ENCODE measurements around the gene ESR2. TPM values are rescaled to one million over a fixed set of nuclear protein-coding genes. Genes with fewer than 3 reads are reported as not detected.
"Not testable (repeated sequence)": the region's sequence is repeated elsewhere in the genome, so short reads cannot be mapped to it uniquely, and the experiment has no call there.

Gene ESR2
- total RNA-seq, 1 donor from 2014 or later: 2.2 TPM

GRCh38 chr14:64119980-64120379, 174.2 kb downstream of the ESR2 start:
- H3K4me1 ChIP-seq: no peaks in the 10 kb centered on the region
- intact Hi-C loops (cut with DNase I): no loop called here
- H3K27me3 ChIP-seq: no peaks in the 10 kb centered on the region

GRCh38 chr14:64119500-64119899, 174.7 kb downstream of the ESR2 start:
- intact Hi-C loops (cut with DNase I): no loop called here
- no peaks in the 10 kb centered on the region for H3K27me3 ChIP-seq
- H3K4me3 ChIP-seq: no peak overlapping the region
- no peak for TF ChIP-seq POLR2AphosphoS5 (IDR thresholded peaks at IDR 0.05; ENCODE audit: insufficient read depth in 1 of 2, low read depth in 1 of 2)
- TF ChIP-seq POLR2A (IDR thresholded peaks at IDR 0.05): no peak
- TF ChIP-seq CTCF (IDR thresholded peaks at IDR 0.05): no peak
- H3K36me3 ChIP-seq: peaks cover 0 to 39% of the 10 kb centered on the region in 2 donors
- no peaks in the 10 kb centered on the region for H3K9me3 ChIP-seq
- H3K4me1 ChIP-seq: no peaks in the 10 kb centered on the region
- no peak for DNase-seq (ENCODE audit: extremely low spot score in 2 of 2)
- H3K27ac ChIP-seq: no peak overlapping the region

More at GRCh38 chr14:64119980-64120379, 174.2 kb downstream of the ESR2 start:
- TF ChIP-seq CTCF (IDR thresholded peaks at IDR 0.05) (no peak), POLR2AphosphoS5 (IDR thresholded peaks at IDR 0.05; ENCODE audit: insufficient read depth in 1 of 2, low read depth in 1 of 2) (no peak), POLR2A (IDR thresholded peaks at IDR 0.05) (no peak)
- H3K9me3 ChIP-seq: no peaks in the 10 kb centered on the region
- DNase-seq (ENCODE audit: extremely low spot score in 2 of 2): no peak
- H3K36me3 ChIP-seq: peaks cover 0 to 40% of the 10 kb centered on the region in 2 donors
- H3K4me3 ChIP-seq: no peak overlapping the region
- no peak overlapping the region for H3K27ac ChIP-seq

GRCh38 chr14:64118892-64119291, 175.3 kb downstream of the ESR2 start:
- H3K9me3 ChIP-seq: no peaks in the 10 kb centered on the region
- H3K4me1 ChIP-seq: no peaks in the 10 kb centered on the region
- intact Hi-C loops (cut with DNase I): no loop called here
- DNase-seq (ENCODE audit: extremely low spot score in 2 of 2): no peak
- TF ChIP-seq CTCF (IDR thresholded peaks at IDR 0.05): no peak
- TF ChIP-seq POLR2AphosphoS5 (IDR thresholded peaks at IDR 0.05; ENCODE audit: insufficient read depth in 1 of 2, low read depth in 1 of 2): no peak
- H3K27ac ChIP-seq: no peak overlapping the region
- H3K36me3 ChIP-seq: peaks cover 0 to 41% of the 10 kb centered on the region in 2 donors
- H3K27me3 ChIP-seq: no peaks in the 10 kb centered on the region
- H3K4me3 ChIP-seq: no peak overlapping the region

- H3K27ac ChIP-seq; H3K9me3 ChIP-seq; H3K27me3 ChIP-seq; H3K4me3 ChIP-seq; DNase-seq (ENCODE audit: extremely low spot score in 2 of 2); intact Hi-C loops (cut with DNase I); H3K4me1 ChIP-seq: not testable (repeated sequence)
- peaks cover 0 to 41% of the 10 kb centered on the region in 2 donors for H3K36me3 ChIP-seq
Observed at GRCh38 chr14:64118403-64118742, 175.8 kb downstream of the ESR2 start.

GRCh38 chr14:64117671-64118402, 176.3 kb downstream of the ESR2 start:
- no peak for TF ChIP-seq CTCF (IDR thresholded peaks at IDR 0.05)
- TF ChIP-seq POLR2A (IDR thresholded peaks at IDR 0.05): no peak
- no peak for TF ChIP-seq POLR2AphosphoS5 (IDR thresholded peaks at IDR 0.05; ENCODE audit: insufficient read depth in 1 of 2, low read depth in 1 of 2)
- H3K27ac ChIP-seq: no peak overlapping the region
- DNase-seq (ENCODE audit: extremely low spot score in 2 of 2): no peak
- no peak overlapping the region for H3K4me3 ChIP-seq
- no peaks in the 10 kb centered on the region for H3K4me1 ChIP-seq
- H3K36me3 ChIP-seq: peaks cover 0 to 39% of the 10 kb centered on the region in 2 donors
- H3K9me3 ChIP-seq: no peaks in the 10 kb centered on the region
- intact Hi-C loops (cut with DNase I): no loop called here
- H3K27me3 ChIP-seq: no peaks in the 10 kb centered on the region
